ENCODE data around the gene ZBTB3. TPM values are rescaled to one million over a fixed set of nuclear protein-coding genes. Genes with fewer than 3 reads are reported as not detected.

Gene ZBTB3
- total and polyA plus RNA-seq, 2 of the 13 experiments (the other 11 are each of a cell fraction or from before 2014, with no cell fraction given), result 3.4 to 5.2 TPM

DNA sequence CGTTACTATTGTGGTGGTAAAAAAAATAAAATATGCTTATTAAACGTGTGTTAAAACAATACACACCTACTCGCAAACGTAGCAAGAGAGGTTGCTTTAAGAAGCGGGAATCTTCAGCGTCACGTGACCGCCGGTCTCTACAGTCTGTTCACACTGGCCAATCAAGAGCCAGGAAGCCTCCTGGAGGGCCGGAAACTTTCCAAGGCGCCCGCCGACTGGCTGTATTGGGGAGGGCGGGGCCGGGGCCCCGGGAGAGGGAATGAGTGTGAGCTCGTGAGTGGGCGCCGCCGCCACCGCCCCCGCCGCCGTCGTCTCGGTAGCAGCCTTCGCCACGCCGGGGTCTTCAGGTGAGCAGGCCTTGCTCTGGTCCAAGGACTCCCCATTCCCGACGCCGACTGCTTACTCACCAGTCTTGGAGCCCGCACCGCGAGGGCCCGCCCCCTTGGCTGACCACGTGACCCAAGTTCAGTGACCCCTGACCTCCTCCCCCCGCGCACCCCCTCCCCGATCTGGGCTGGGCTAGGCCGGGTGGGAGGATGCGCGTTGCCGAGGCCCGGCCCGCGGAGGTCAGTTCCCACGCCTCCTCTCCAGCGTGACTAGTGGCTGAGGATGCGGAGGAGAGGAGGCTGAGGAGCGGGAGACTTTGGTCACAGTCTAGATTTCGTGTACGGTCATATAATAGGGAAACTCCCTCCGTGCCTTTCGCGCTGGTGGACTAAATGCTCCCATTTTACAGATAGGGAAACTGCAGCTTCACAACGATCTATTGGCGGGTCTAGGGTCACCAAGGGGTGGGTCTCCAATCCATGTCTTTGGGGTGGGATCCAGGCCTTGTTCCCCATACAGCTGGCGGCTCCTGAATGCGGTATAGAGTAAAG, 17.4 kb upstream of the ZBTB3 start, which contains the start of gene TAF6L:
Gene TAF6L, plus strand, starts transcription at position 253 of the 878 bp plus-strand sequence. CDS start 4,388 bp downstream, outside the sequence.
- Histone ChIP-seq H3K79me2 (ENCODE audit: insufficient read depth, low read length) (peaks cover 10% of the 10 kb centered on the region), H3K4me3 (replicated peaks in 1 of 3; ENCODE audit: insufficient read depth in 1 of 3, low read depth in 2 of 3, low read length in 3 of 3) (peak within 1 kb of the TSS; percentile 64 to 78 (median 65)), H3K36me3 (replicated peaks in 1 of 2; ENCODE audit: control insufficient read depth in 1 of 2, insufficient read depth in 2 of 2, low read length in 2 of 2) (peaks cover 6 to 16% of the 10 kb centered on the region in 2 experiments), H3K4me1 (ENCODE audit: insufficient read depth, low read length) (peaks cover 23% of the 10 kb centered on the region), H2AFZ (ENCODE audit: low read length) (peak within 1 kb of the TSS; percentile 84), H4K20me1 (ENCODE audit: insufficient read depth, low read length) (no peaks in the 10 kb centered on the region), H3K4me2 (ENCODE audit: low read depth, low read length) (peak within 1 kb of the TSS; percentile 95), H3K9ac (ENCODE audit: insufficient read depth, low read depth, low read length) (peak within 1 kb of the TSS; percentile 76), H3K27ac (ENCODE audit: extremely low read length, insufficient read depth, low read length) (peak within 1 kb of the TSS; percentile 92), H3K9me3 (ENCODE audit: low read length) (no peaks in the 10 kb centered on the region), H3K27me3 (ENCODE audit: control insufficient read depth in 1 of 2, insufficient read depth in 2 of 2, low read length in 2 of 2) (no peaks in the 10 kb centered on the region; a peak in 1 of 5 replicates)
- WGBS (ENCODE audit: low lambda C conversion rate), result 5% methylated on average over 11 of the region's 60 CpGs
- CTCF ChIA-PET (ENCODE audit: low intra/inter-chr PET ratio, low total read pairs), result no interaction called here
- TSS peak; percentile 64 for BruUV-seq (replicated peaks)
- DNase-seq (ENCODE audit: low spot score), result peak; percentile 97
- intact Hi-C loops (cut with micrococcal nuclease; ENCODE audit: unreplicated experiment) (no loop called here), in situ Hi-C loops (cut with HindIII; ENCODE audit: extremely low pct_ligation_motif_present, low pct_unique_long_range_greater_than_20kb) (no loop called here)
- ATAC-seq, result peak; percentile 93
- POLR2A ChIA-PET, result interaction anchor here (0.7 to 4.9 kb wide), 23 partner anchors 9 to 180 kb away, joined by 3 to 68 read pairs (median 6); partner anchors contain the start of genes BSCL2, C11orf98, CSKMT and HNRNPUL2
- FAIRE-seq, result peak; percentile 94
- TF ChIP-seq ZNF615 (CRISPR knock-in tag; IDR thresholded peaks at IDR 0.05; ENCODE audit: borderline replicate concordance) (no peak), ZNF343 (CRISPR knock-in tag; IDR thresholded peaks at IDR 0.05) (0 out of 2 replicates have a peak, but pooled peaks have one; percentile 29), ZMYM4 (CRISPR knock-in tag; IDR thresholded peaks at IDR 0.05) (0 out of 2 replicates have a peak, but pooled peaks have one; percentile 34), RXRB (CRISPR knock-in tag; IDR thresholded peaks at IDR 0.05; ENCODE audit: borderline replicate concordance) (peak; percentile 80; the same call in 1 of the 2 replicates), ZNF577 (CRISPR knock-in tag; IDR thresholded peaks at IDR 0.05; ENCODE audit: borderline replicate concordance, low read depth) (no peak), CBFB (CRISPR knock-in tag; IDR thresholded peaks at IDR 0.05) (0 out of 2 replicates have a peak, but pooled peaks have one; percentile 36), ZNF138 (CRISPR knock-in tag; IDR thresholded peaks at IDR 0.05; ENCODE audit: low read depth) (peak; percentile 86; the same call in 1 of the 2 replicates), KLF12 (CRISPR knock-in tag; IDR thresholded peaks at IDR 0.05; ENCODE audit: borderline replicate concordance) (peak; percentile 31; the same call in 1 of the 2 replicates), NFKB2 (CRISPR knock-in tag; IDR thresholded peaks at IDR 0.05; ENCODE audit: borderline replicate concordance) (peak; percentile 64; the same call in 1 of the 2 replicates), ARNT2 (CRISPR knock-in tag; IDR thresholded peaks at IDR 0.05; ENCODE audit: low read depth) (0 out of 2 replicates have a peak, but pooled peaks have one; percentile 58), EEA1 (CRISPR knock-in tag; IDR thresholded peaks at IDR 0.05; ENCODE audit: borderline replicate concordance) (0 out of 2 replicates have a peak, but pooled peaks have one; percentile 36), EED (CRISPR knock-in tag; IDR thresholded peaks at IDR 0.05) (0 out of 2 replicates have a peak, but pooled peaks have one; percentile 63), ZKSCAN8 (CRISPR knock-in tag; IDR thresholded peaks at IDR 0.05; ENCODE audit: borderline replicate concordance) (no peak), ZNF446 (CRISPR knock-in tag; IDR thresholded peaks at IDR 0.05) (no peak), REL (CRISPR knock-in tag; conservative IDR thresholded peaks at IDR 0.05) (0 out of 2 replicates have a peak, but pooled peaks have one; percentile 42), SALL2 (CRISPR knock-in tag; IDR thresholded peaks at IDR 0.05) (0 out of 2 replicates have a peak, but pooled peaks have one; percentile 36), ZNF747 (CRISPR knock-in tag; IDR thresholded peaks at IDR 0.05; ENCODE audit: borderline replicate concordance) (peak; percentile 76; the same call in 1 of the 2 replicates), HDAC1 (CRISPR knock-in tag; IDR thresholded peaks at IDR 0.05) (peak; percentile 90)
- TF ChIP-seq, protein P1, sequence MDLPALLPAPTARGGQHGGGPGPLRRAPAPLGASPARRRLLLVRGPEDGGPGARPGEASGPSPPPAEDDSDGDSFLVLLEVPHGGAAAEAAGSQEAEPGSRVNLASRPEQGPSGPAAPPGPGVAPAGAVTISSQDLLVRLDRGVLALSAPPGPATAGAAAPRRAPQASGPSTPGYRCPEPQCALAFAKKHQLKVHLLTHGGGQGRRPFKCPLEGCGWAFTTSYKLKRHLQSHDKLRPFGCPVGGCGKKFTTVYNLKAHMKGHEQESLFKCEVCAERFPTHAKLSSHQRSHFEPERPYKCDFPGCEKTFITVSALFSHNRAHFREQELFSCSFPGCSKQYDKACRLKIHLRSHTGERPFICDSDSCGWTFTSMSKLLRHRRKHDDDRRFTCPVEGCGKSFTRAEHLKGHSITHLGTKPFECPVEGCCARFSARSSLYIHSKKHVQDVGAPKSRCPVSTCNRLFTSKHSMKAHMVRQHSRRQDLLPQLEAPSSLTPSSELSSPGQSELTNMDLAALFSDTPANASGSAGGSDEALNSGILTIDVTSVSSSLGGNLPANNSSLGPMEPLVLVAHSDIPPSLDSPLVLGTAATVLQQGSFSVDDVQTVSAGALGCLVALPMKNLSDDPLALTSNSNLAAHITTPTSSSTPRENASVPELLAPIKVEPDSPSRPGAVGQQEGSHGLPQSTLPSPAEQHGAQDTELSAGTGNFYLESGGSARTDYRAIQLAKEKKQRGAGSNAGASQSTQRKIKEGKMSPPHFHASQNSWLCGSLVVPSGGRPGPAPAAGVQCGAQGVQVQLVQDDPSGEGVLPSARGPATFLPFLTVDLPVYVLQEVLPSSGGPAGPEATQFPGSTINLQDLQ (CRISPR knock-in tag; IDR thresholded peaks at IDR 0.05), result no peak
- TF ChIP-seq, protein P2, sequence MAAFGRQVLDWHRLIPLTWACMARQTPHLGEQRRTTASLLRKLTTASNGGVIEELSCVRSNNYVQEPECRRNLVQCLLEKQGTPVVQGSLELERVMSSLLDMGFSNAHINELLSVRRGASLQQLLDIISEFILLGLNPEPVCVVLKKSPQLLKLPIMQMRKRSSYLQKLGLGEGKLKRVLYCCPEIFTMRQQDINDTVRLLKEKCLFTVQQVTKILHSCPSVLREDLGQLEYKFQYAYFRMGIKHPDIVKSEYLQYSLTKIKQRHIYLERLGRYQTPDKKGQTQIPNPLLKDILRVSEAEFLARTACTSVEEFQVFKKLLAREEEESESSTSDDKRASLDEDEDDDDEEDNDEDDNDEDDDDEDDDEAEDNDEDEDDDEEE (CRISPR knock-in tag; IDR thresholded peaks at IDR 0.05), result no peak
